OCI-LY1 (cell line): ENCODE results near the gene ZBTB3.

Experiments used
- H2AFZ ChIP-seq: fragments of 200-600 bp; sonication (generic), shearing (Covaris generic); 2 replicates; pipeline ENCODE4 v1.6.0; 2014; ENCODE audit warnings: antibody characterized with exemption, mild to moderate bottlenecking, low read length
- H3F3A ChIP-seq: fragments of 200-600 bp; sonication (generic), shearing (Covaris generic); 2 replicates; pipeline ENCODE4 v1.6.0; 2014; ENCODE audit warnings: mild to moderate bottlenecking, antibody characterized with exemption, low read length, moderate library complexity; ENCODE audit not compliant: insufficient read depth
- H3K27ac ChIP-seq: fragments of 200-600 bp; sonication (generic); 2 replicates; pipeline ENCODE4 v1.5.1; 2014; ENCODE audit warnings: low read length, mixed run types, mild to moderate bottlenecking, low read depth; ENCODE audit not compliant: poor library complexity, severe bottlenecking
- H3K27me3 ChIP-seq: fragments of 200-600 bp; sonication (generic); 2 replicates; pipeline ENCODE4 v1.6.0; 2014; ENCODE audit warnings: antibody characterized with exemption, mild to moderate bottlenecking, low read length, moderate library complexity; ENCODE audit not compliant: insufficient read depth
- H3K36me3 ChIP-seq: fragments of 200-600 bp; sonication (generic); 2 replicates; pipeline ENCODE4 v1.6.1; 2014; ENCODE audit warnings: mild to moderate bottlenecking, antibody characterized with exemption, low read length, moderate library complexity, mixed read lengths; ENCODE audit not compliant: insufficient read depth
- H3K4me1 ChIP-seq: fragments of 200-600 bp; sonication (generic); 2 replicates; pipeline ENCODE4 v1.5.1; 2014; ENCODE audit warnings: mild to moderate bottlenecking, low read length, moderate library complexity; ENCODE audit not compliant: insufficient read depth, severe bottlenecking
- H3K4me2 ChIP-seq: fragments of 200-600 bp; sonication (generic), shearing (Covaris generic); 2 replicates; pipeline ENCODE4 v1.6.1; 2014; ENCODE audit warnings: low read length
- H3K4me3 ChIP-seq: fragments of 200-600 bp; sonication (generic); 2 replicates; pipeline ENCODE4 v1.5.1; 2014; ENCODE audit warnings: low read length, low read depth, mild to moderate bottlenecking, mixed read lengths; ENCODE audit not compliant: poor library complexity, severe bottlenecking
- H3K79me2 ChIP-seq: fragments of 200-600 bp; shearing (Covaris generic); 2 replicates; pipeline ENCODE4 v1.6.1; 2016; ENCODE audit warnings: mixed run types, low read length, mixed read lengths; ENCODE audit not compliant: insufficient read depth
- H3K9ac ChIP-seq: fragments of 200-600 bp; sonication (generic), shearing (Covaris generic); 2 replicates; pipeline ENCODE4 v1.6.1; 2014; ENCODE audit warnings: mild to moderate bottlenecking, low read length, mixed read lengths
- H3K9me2 ChIP-seq: fragments of 200-600 bp; sonication (generic), shearing (Covaris generic); 2 replicates; pipeline ENCODE4 v1.6.1; 2014; ENCODE audit warnings: low read depth, mild to moderate bottlenecking, low read length, mixed read lengths
- H3K9me3 ChIP-seq: fragments of 200-600 bp; shearing (Covaris generic); 2 replicates; pipeline ENCODE4 v1.6.1; 2014; ENCODE audit warnings: low read length, mixed read lengths
- H4K20me1 ChIP-seq: fragments of 200-600 bp; sonication (generic), shearing (Covaris generic); 2 replicates; pipeline ENCODE4 v1.6.0; 2016; ENCODE audit warnings: mild to moderate bottlenecking, low read length; ENCODE audit not compliant: insufficient read depth
- CTCF ChIP-seq: fragments of 200-600 bp; sonication (generic), shearing (Covaris generic); IDR thresholded peaks from 2 replicates; pipeline ENCODE4 v1.5.1; 2017; ENCODE audit warnings: mild to moderate bottlenecking, antibody characterized with exemption, low read length, moderate library complexity, mixed read lengths
- EZH2 ChIP-seq: fragments of 200-600 bp; sonication (generic), shearing (Covaris generic); IDR thresholded peaks from 2 replicates; pipeline ENCODE4 v1.8.0; 2017; ENCODE audit warnings: borderline replicate concordance, mixed run types, mild to moderate bottlenecking, antibody characterized with exemption, low read length, moderate library complexity, mixed read lengths

Gene ZBTB3

GRCh38 chr11:62712276-62712812 lies 41.6 kb downstream of the ZBTB3 start:
- Histone ChIP-seq H4K20me1 (no peaks in the 10 kb centered on the region), H3K4me1 (peaks cover 35% of the 10 kb centered on the region), H3K4me3 (no peak overlapping the region), H3F3A (peaks cover 18% of the 10 kb centered on the region; the same call in 1 of the 2 replicates), H3K79me2 (no peaks in the 10 kb centered on the region), H3K27ac (peak overlapping the region; percentile 45), H3K9me3 (no peaks in the 10 kb centered on the region), H3K27me3 (no peaks in the 10 kb centered on the region), H3K36me3 (peaks cover 74% of the 10 kb centered on the region), H3K9me2 (no peaks in the 10 kb centered on the region), H3K4me2 (no peak overlapping the region), H2AFZ (no peak overlapping the region), H3K9ac (no peak overlapping the region)
- TF ChIP-seq EZH2: no peak
- no peak for TF ChIP-seq CTCF

DNA sequence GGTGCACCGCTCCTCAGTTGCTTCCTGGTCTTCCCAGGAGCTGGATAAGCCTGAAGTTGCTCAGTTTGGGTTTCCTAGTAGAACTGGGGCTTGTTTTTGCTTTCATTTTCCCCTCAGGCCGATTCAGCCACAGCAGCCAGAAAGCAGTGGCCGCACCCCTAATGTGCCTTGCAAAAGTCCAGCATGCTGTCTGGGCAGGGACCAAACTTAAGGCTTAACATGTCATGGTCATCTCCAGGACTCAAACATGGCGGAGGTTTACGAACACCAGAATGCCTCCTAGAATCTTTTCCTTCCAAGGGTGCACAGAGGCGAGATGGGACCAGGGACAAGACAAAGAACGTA lies 44.0 kb downstream of the ZBTB3 start:
- H3K9ac ChIP-seq: peak overlapping the region; percentile 79
- H3K79me2 ChIP-seq: no peaks in the 10 kb centered on the region
- H3K36me3 ChIP-seq: peaks cover 58% of the 10 kb centered on the region
- peaks cover 53% of the 10 kb centered on the region for H3K4me1 ChIP-seq
- no peaks in the 10 kb centered on the region for H3K9me3 ChIP-seq
- peaks cover 19% of the 10 kb centered on the region; the same call in 1 of the 2 replicates for H3F3A ChIP-seq
- no peaks in the 10 kb centered on the region for H4K20me1 ChIP-seq
- H3K4me3 ChIP-seq: peak overlapping the region; percentile 63
- peak overlapping the region; percentile 90 for H3K4me2 ChIP-seq
- peak overlapping the region; percentile 92 for H3K27ac ChIP-seq
- no peak for TF ChIP-seq CTCF
- TF ChIP-seq EZH2: no peak
- H3K27me3 ChIP-seq: no peaks in the 10 kb centered on the region
- H3K9me2 ChIP-seq: no peaks in the 10 kb centered on the region
- no peak overlapping the region for H2AFZ ChIP-seq

DNA sequence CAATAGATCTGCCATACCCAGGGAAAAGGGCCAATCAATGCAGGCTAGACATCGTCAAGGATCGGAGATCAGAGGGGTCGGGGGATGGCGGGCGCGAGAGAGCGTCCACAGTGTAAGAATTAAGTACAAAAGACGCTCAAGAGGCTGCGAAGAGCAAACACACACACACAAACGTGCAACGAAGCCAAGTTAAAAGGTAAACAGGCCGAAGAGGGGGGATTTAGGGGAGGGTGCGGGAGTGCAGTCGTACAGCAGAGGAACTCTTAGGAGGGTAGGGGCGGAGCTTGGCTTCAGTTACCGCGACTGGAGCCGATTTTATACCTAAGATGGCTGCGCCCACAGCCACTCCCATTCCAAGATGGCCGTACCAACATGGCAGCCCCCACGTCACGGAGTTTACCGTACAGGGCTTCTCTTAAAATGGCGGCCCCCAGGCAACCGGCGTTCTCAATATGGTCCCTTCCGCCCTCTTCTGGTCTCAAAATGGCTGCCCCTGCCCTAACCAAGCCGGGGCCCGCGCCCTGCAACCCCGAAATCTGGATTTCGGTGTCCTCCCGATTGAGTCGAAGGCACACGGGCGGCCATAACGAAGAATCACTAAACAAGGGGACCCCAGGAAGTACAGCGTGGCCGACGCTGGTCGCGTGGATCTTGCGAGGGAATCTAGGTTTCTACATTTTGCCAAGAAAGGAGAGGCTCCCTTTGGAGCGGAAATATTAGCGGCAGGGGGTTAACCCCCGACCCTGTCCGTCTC lies 44.5 kb downstream of the ZBTB3 start:
- Histone ChIP-seq H2AFZ (no peak overlapping the region), H3F3A (peaks cover 19% of the 10 kb centered on the region; the same call in 1 of the 2 replicates), H3K9me3 (no peaks in the 10 kb centered on the region), H4K20me1 (no peaks in the 10 kb centered on the region), H3K4me3 (peak overlapping the region; percentile 63), H3K4me1 (peaks cover 53% of the 10 kb centered on the region), H3K36me3 (peaks cover 58% of the 10 kb centered on the region), H3K9ac (peak overlapping the region; percentile 79), H3K27ac (peak overlapping the region; percentile 92), H3K9me2 (no peaks in the 10 kb centered on the region), H3K79me2 (no peaks in the 10 kb centered on the region), H3K4me2 (peak overlapping the region; percentile 90), H3K27me3 (no peaks in the 10 kb centered on the region)
- TF ChIP-seq CTCF (no peak), EZH2 (no peak)
